IMR-90 (cell line): ENCODE measurements around the gene ANKRD10. TPM values are rescaled to one million over a fixed set of nuclear protein-coding genes. Genes with fewer than 3 reads are reported as not detected.

Experiments used
- ATAC-seq: fragments of 200-7000 bp; cut with Tn5 transposase; 2 replicates; pipeline ENCODE4 v1.9.1; 2020; ENCODE audit warnings: low read depth, mild to moderate bottlenecking, moderate library complexity
- BruUV-seq: library from RNA; stranded (reverse); fragments of 400-500 nt; replicated peaks from 2 replicates; lab custom pipeline; 2021; lab: Mats Ljungman, UMichigan
- CTCF ChIA-PET: fragments of 300-600 bp; formaldehyde crosslinking; extraction: SDS; loops from one replicate; lab custom pipeline; 2021; ENCODE audit warnings: antibody characterized with exemption; lab: Yijun Ruan, JAX
- POLR2A ChIA-PET: fragments of 300-600 bp; sonication (Branson Sonifier 250); formaldehyde crosslinking; loops from one replicate; lab custom pipeline; 2022; ENCODE audit warnings: antibody characterized with exemption; ENCODE audit not compliant: unreplicated experiment; lab: Charles Lee
- DNase-seq: peaks from one replicate; pipeline ENCODE4 v3.0.0; 2013
- H2AFZ ChIP-seq: replicated peaks from 2 replicates; pipeline ENCODE3; 2013; ENCODE audit warnings: low read length, mild to moderate bottlenecking; ENCODE audit not compliant: poor library complexity
- H2AK5ac ChIP-seq: 2 replicates; pipeline ENCODE4 v1.6.1; 2013; ENCODE audit warnings: low read depth, low read length, inconsistent platforms
- H2AK9ac ChIP-seq: replicated peaks from 2 replicates; pipeline ENCODE3; 2013; ENCODE audit warnings: mild to moderate bottlenecking, low read depth, low read length, moderate library complexity; ENCODE audit not compliant: poor library complexity
- H2BK120ac ChIP-seq: 2 replicates; pipeline ENCODE4 v1.6.1; 2013; ENCODE audit warnings: low read depth, low read length, inconsistent platforms
- H2BK15ac ChIP-seq: 3 replicates; pipeline ENCODE4 v1.6.1; 2013; ENCODE audit warnings: low read depth, low read length, inconsistent platforms
- H2BK20ac ChIP-seq: 2 replicates; pipeline ENCODE4 v1.6.1; 2013; ENCODE audit warnings: low read depth, mild to moderate bottlenecking, inconsistent platforms, low read length, moderate library complexity
- H2BK5ac ChIP-seq: 2 replicates; pipeline ENCODE4 v1.6.1; 2013; ENCODE audit warnings: mild to moderate bottlenecking, low read depth, low read length, inconsistent platforms; ENCODE audit not compliant: poor library complexity, severe bottlenecking
- H3K14ac ChIP-seq: replicated peaks from 2 replicates; pipeline ENCODE4 v1.6.1; 2013; ENCODE audit warnings: low read depth, low read length, inconsistent platforms
- H3K18ac ChIP-seq: 2 replicates; pipeline ENCODE4 v1.6.1; 2013; ENCODE audit warnings: low read depth, low read length, control low read depth
- H3K23ac ChIP-seq: 2 replicates; pipeline ENCODE4 v1.6.1; 2013; ENCODE audit warnings: low read depth, low read length, inconsistent platforms
- H3K27ac ChIP-seq: 2 replicates; pipeline ENCODE4 v1.5.1; 2013; ENCODE audit warnings: mild to moderate bottlenecking, control low read depth, low read length; ENCODE audit not compliant: insufficient read depth
- H3K27me3 ChIP-seq: 2 replicates; pipeline ENCODE4 v1.6.1; 2013; ENCODE audit warnings: low read length; ENCODE audit not compliant: control insufficient read depth, insufficient read depth
- H3K36me3 ChIP-seq: 2 replicates; pipeline ENCODE4 v1.6.1; 2013; ENCODE audit warnings: low read length, mixed read lengths; ENCODE audit not compliant: control insufficient read depth, insufficient read depth
- H3K4ac ChIP-seq: 2 replicates; pipeline ENCODE4 v1.6.1; 2013; ENCODE audit warnings: low read depth, low read length, inconsistent platforms
- H3K4me1 ChIP-seq: 2 replicates; pipeline ENCODE4 v1.6.1; 2013; ENCODE audit warnings: low read length, mixed read lengths; ENCODE audit not compliant: control insufficient read depth, insufficient read depth
- H3K4me2 ChIP-seq: 2 replicates; pipeline ENCODE4 v1.6.1; 2013; ENCODE audit warnings: low read depth, mild to moderate bottlenecking, control low read depth, low read length, moderate library complexity
- H3K4me3 ChIP-seq: 2 replicates; pipeline ENCODE4 v1.5.1; 2013; ENCODE audit warnings: low read depth, mild to moderate bottlenecking, control low read depth, low read length, moderate library complexity; ENCODE audit not compliant: insufficient read depth
- H3K56ac ChIP-seq: 2 replicates; pipeline ENCODE4 v1.6.1; 2013; ENCODE audit warnings: low read length, inconsistent platforms; ENCODE audit not compliant: insufficient read depth; ENCODE audit errors: extremely low read depth
- H3K79me1 ChIP-seq, 2 experiments: 2 replicates each; pipeline ENCODE4 v1.6.1; 2013; ENCODE audit warnings: low read length in 2 of 2, inconsistent platforms in 1 of 2, low read depth in 1 of 2
- H3K9ac ChIP-seq: 2 replicates; pipeline ENCODE4 v1.6.1; 2013; ENCODE audit warnings: low read depth, low read length, control low read depth
- H3K9me1 ChIP-seq: 2 replicates; pipeline ENCODE4 v1.6.1; 2013; ENCODE audit warnings: low read length, inconsistent platforms; ENCODE audit not compliant: insufficient read depth
- H3K9me3 ChIP-seq: 2 replicates; pipeline ENCODE4 v1.6.1; 2013; ENCODE audit warnings: low read length; ENCODE audit not compliant: control insufficient read depth, insufficient read depth
- H4K20me1 ChIP-seq: 2 replicates; pipeline ENCODE4 v1.6.1; 2013; ENCODE audit warnings: low read length, inconsistent platforms; ENCODE audit not compliant: insufficient read depth
- H4K5ac ChIP-seq: 2 replicates; pipeline ENCODE4 v1.6.1; 2013; ENCODE audit warnings: mild to moderate bottlenecking, low read depth, low read length, control low read depth
- H4K8ac ChIP-seq, 2 experiments: 2 replicates each; pipeline ENCODE4 v1.6.1; 2013; ENCODE audit warnings: low read depth in 2 of 2, low read length in 2 of 2, control low read depth in 1 of 2, inconsistent platforms in 1 of 2
- H4K91ac ChIP-seq: 2 replicates; pipeline ENCODE4 v1.6.1; 2013; ENCODE audit warnings: low read depth, low read length, inconsistent platforms; ENCODE audit not compliant: insufficient read depth
- BHLHE40 ChIP-seq: fragments of 150-350 bp; IDR thresholded peaks from 2 replicates; pipeline ENCODE4 v1.6.1; 2016; ENCODE audit warnings: mild to moderate bottlenecking, low read depth, low read length
- CHD1 ChIP-seq: IDR thresholded peaks from 2 replicates; pipeline ENCODE4 v1.6.1; 2012; ENCODE audit warnings: low read depth, low read length, improper control_type of control experiment
- MAFK ChIP-seq: IDR thresholded peaks from 2 replicates; pipeline ENCODE4 v1.6.1; 2012; ENCODE audit warnings: low read depth, low read length, improper control_type of control experiment
- MXI1 ChIP-seq: IDR thresholded peaks from 2 replicates; pipeline ENCODE4 v1.6.1; 2012; ENCODE audit warnings: low read depth, mild to moderate bottlenecking, low read length, moderate library complexity, borderline replicate concordance
- NFE2L2 ChIP-seq: fragments of 150-350 bp; IDR thresholded peaks from 2 replicates; pipeline ENCODE4 v1.6.1; 2016; ENCODE audit warnings: low read depth, mild to moderate bottlenecking, low read length
- RCOR1 ChIP-seq: IDR thresholded peaks from 2 replicates; pipeline ENCODE4 v1.6.1; 2012; ENCODE audit warnings: mild to moderate bottlenecking, low read length, improper control_type of control experiment; ENCODE audit not compliant: insufficient replicate concordance
- RFX5 ChIP-seq: IDR thresholded peaks from 2 replicates; pipeline ENCODE4 v1.8.0; 2012; ENCODE audit warnings: low read depth, mild to moderate bottlenecking, low read length, moderate library complexity
- SMC3 ChIP-seq: fragments of 150-350 bp; IDR thresholded peaks from 2 replicates; pipeline ENCODE4 v1.6.1; 2016; ENCODE audit warnings: low read depth, mild to moderate bottlenecking, antibody characterized with exemption, low read length, moderate library complexity
- WGBS, 2 experiments: methylation state at CpG; one replicate each; pipeline versions ENCODE4 v1.1.5 to v1.1.7; 2013; ENCODE audit warnings: missing lambda C conversion rate in 2 of 2; ENCODE audit not compliant: insufficient read length in 1 of 2; ENCODE audit errors: extremely low coverage in 2 of 2; 5-methylcytosine and 5-hydroxymethylcytosine counted together
- dilution Hi-C: fragments of 300-500 bp; cut with HindIII; formaldehyde crosslinking; loops from one replicate; pipeline ENCODE4 v1.14.3; 2018; ENCODE audit warnings: low sequenced_read_pairs; ENCODE audit not compliant: unreplicated experiment
- in situ Hi-C: fragments of 300-500 bp; cut with MboI; formaldehyde crosslinking; loops from 3 replicates; pipeline ENCODE4 v1.14.3; 2019; ENCODE audit warnings: low sequenced_read_pairs, inconsistent platforms, mixed read lengths
- intact Hi-C: fragments of 100-400 bp; cut with micrococcal nuclease; formaldehyde crosslinking; loops from 2 replicates; pipeline ENCODE4 v1.10.0; 2022
- polyA plus RNA-seq, 3 experiments: library from polyadenylated mRNA; depleted of rRNA; stranded (reverse); fragments of >200 nt; gene quantifications; 2 replicates each; pipeline ENCODE4 v1.2.3, GENCODE V29; 2012; ENCODE audit warnings: low replicate concordance in 1 of 3
- total RNA-seq: library from RNA; depleted of rRNA; stranded (reverse); fragments of >200 nt; gene quantifications from 2 replicates; pipeline ENCODE4 v1.2.3, GENCODE V29; 2012
- TF ChIP-seq, protein P1 (sequence below): conservative IDR thresholded peaks from 2 replicates; pipeline ENCODE4 v1.5.1; 2012; ENCODE audit warnings: mild to moderate bottlenecking, low read depth, low read length, improper control_type of control experiment
- TF ChIP-seq, protein P2 (sequence below): fragments of 150-350 bp; IDR thresholded peaks from 2 replicates; pipeline ENCODE4 v1.6.1; 2016; ENCODE audit warnings: low read depth, mild to moderate bottlenecking, low read length, moderate library complexity, borderline replicate concordance

Gene ANKRD10
- total and polyA plus RNA-seq, 2 of the 4 experiments (the other 2 are of a cell fraction): 18.3 to 31.1 TPM

DNA sequence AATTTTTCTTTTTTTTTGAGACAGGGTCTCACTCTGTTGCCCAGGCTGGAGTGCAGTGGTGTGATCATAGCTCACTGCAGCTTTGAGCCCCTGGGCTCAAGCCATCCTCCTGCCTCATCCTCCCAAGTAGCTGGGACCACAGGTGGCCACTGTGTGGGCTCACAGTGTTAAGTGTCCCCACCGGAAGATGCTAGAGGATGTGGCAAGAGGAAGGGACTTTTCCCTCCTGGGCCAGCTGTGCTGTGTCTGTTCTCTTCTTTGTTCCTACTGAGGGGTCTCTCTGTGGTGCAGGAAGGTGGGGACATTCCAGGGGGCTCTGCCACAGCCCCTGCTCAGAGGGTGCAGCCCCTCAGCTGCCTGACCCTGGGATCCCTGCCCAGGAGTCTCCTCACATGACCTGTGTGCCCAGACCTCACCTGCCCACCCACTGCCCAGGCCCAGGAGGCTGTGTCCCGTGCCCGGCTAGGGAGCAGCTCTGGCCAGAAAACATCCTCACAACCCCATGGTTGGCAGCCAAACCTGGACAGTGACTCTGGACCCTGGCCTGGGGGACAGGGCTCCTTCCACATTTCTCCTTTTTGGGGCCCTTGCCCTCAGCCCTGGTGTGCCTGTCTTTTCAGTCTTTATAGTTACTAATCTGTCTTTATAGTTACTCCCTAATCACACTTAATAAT, 14.4 kb upstream of the ANKRD10 start:
- H2BK20ac ChIP-seq: no peak overlapping the region
- dilution Hi-C loops: no loop called here
- H4K5ac ChIP-seq: no peak overlapping the region

More for the DNA sequence above, 14.4 kb upstream of the ANKRD10 start:
- no peak overlapping the region for H2AK5ac ChIP-seq
- H3K79me1 ChIP-seq: no peaks in the 10 kb centered on the region
- peaks cover 4% of the 10 kb centered on the region; the same call in 1 of the 2 replicates for H3K27me3 ChIP-seq
- TF ChIP-seq SMC3 (no peak), MAFK (no peak), RFX5 (no peak), MXI1 (no peak), RCOR1 (no peak), BHLHE40 (no peak), NFE2L2 (no peak), CHD1 (no peak)
- TF ChIP-seq, protein P1, sequence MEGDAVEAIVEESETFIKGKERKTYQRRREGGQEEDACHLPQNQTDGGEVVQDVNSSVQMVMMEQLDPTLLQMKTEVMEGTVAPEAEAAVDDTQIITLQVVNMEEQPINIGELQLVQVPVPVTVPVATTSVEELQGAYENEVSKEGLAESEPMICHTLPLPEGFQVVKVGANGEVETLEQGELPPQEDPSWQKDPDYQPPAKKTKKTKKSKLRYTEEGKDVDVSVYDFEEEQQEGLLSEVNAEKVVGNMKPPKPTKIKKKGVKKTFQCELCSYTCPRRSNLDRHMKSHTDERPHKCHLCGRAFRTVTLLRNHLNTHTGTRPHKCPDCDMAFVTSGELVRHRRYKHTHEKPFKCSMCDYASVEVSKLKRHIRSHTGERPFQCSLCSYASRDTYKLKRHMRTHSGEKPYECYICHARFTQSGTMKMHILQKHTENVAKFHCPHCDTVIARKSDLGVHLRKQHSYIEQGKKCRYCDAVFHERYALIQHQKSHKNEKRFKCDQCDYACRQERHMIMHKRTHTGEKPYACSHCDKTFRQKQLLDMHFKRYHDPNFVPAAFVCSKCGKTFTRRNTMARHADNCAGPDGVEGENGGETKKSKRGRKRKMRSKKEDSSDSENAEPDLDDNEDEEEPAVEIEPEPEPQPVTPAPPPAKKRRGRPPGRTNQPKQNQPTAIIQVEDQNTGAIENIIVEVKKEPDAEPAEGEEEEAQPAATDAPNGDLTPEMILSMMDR: no peak
- TF ChIP-seq, protein P2, sequence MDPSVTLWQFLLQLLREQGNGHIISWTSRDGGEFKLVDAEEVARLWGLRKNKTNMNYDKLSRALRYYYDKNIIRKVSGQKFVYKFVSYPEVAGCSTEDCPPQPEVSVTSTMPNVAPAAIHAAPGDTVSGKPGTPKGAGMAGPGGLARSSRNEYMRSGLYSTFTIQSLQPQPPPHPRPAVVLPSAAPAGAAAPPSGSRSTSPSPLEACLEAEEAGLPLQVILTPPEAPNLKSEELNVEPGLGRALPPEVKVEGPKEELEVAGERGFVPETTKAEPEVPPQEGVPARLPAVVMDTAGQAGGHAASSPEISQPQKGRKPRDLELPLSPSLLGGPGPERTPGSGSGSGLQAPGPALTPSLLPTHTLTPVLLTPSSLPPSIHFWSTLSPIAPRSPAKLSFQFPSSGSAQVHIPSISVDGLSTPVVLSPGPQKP: no peak
- no peak overlapping the region for H4K8ac ChIP-seq
- no peak overlapping the region for H2AK9ac ChIP-seq
- H3K23ac ChIP-seq: no peak overlapping the region
- intact Hi-C loops (no loop called here), in situ Hi-C loops (loop anchor here (10.0 kb wide), 1 partner anchor 116 kb away; no protein-coding TSS in a partner anchor)
- no TSS peak for BruUV-seq
- H3K27ac ChIP-seq: no peak overlapping the region
- no peak overlapping the region for H3K4me2 ChIP-seq
- no peak overlapping the region for H2BK15ac ChIP-seq
- H3K4me1 ChIP-seq: peaks cover 2% of the 10 kb centered on the region; the same call in 1 of the 2 replicates
- ChIA-PET POLR2A (no interaction called here), CTCF (no interaction called here)
- ATAC-seq (no peak), DNase-seq (no peak)
- H2BK5ac ChIP-seq: no peak overlapping the region
- H3K9me3 ChIP-seq: peaks cover 21% of the 10 kb centered on the region
- no peaks in the 10 kb centered on the region for H4K20me1 ChIP-seq
- peaks cover 2% of the 10 kb centered on the region; the same call in 1 of the 2 replicates for H3K9me1 ChIP-seq
- H3K9ac ChIP-seq: no peak overlapping the region
- no peak overlapping the region for H3K4me3 ChIP-seq
- H3K56ac ChIP-seq: no peak overlapping the region
- H4K91ac ChIP-seq: no peak overlapping the region
- no peak overlapping the region for H3K4ac ChIP-seq
- no peak overlapping the region for H3K18ac ChIP-seq
- no CpG with 5 or more reads among the region's 3 CpGs for WGBS, 2 experiments
- no peak overlapping the region for H2AFZ ChIP-seq
- H3K14ac ChIP-seq: no peak overlapping the region
- no peaks in the 10 kb centered on the region for H3K36me3 ChIP-seq
- H2BK120ac ChIP-seq: no peak overlapping the region
